Chondrocyte (in vitro differentiated cells): Measurements from ENCODE around the gene CASP10. TPM values are rescaled to one million over a fixed set of nuclear protein-coding genes. Genes with fewer than 3 reads are reported as not detected.

ENCODE experiments used
- DNase-seq: peaks from one replicate; pipeline ENCODE4 v3.0.0; 2021; ENCODE audit warnings: mixed read lengths, low spot score
- H3K27ac Mint-ChIP-seq: one replicate; pipeline ENCODE4 v1.8.0; 2021; ENCODE audit warnings: mild to moderate bottlenecking, moderate library complexity, mixed read lengths; ENCODE audit not compliant: unreplicated experiment
- H3K27me3 Mint-ChIP-seq: 2 replicates; pipeline ENCODE4 v1.8.0; 2021; ENCODE audit warnings: low read depth, mixed read lengths
- H3K36me3 Mint-ChIP-seq: 2 replicates; pipeline ENCODE4 v1.8.0; 2021; ENCODE audit warnings: low read depth, mixed read lengths
- H3K4me1 Mint-ChIP-seq: 2 replicates; pipeline ENCODE4 v1.8.0; 2021; ENCODE audit warnings: low read depth, mild to moderate bottlenecking, mixed read lengths
- H3K4me3 Mint-ChIP-seq: one replicate; pipeline ENCODE4 v1.8.0; 2021; ENCODE audit warnings: mild to moderate bottlenecking, moderate library complexity, mixed read lengths; ENCODE audit not compliant: unreplicated experiment
- H3K9me3 Mint-ChIP-seq: 2 replicates; pipeline ENCODE4 v1.8.0; 2021; ENCODE audit warnings: low read depth, mixed read lengths
- CTCF ChIP-seq: fragments of 200-600 bp; sonication (generic); IDR thresholded peaks from 2 replicates; pipeline ENCODE4 v1.5.0; 2021; ENCODE audit warnings: antibody characterized with exemption, mild to moderate bottlenecking, moderate library complexity
- total RNA-seq: library from RNA; stranded (reverse); gene quantifications from 3 replicates; pipeline ENCODE4 v1.2.1, GENCODE V29; 2021

Gene CASP10
- total RNA-seq, 1 donor from 2014 or later = 0.05 TPM

- Mint-ChIP-seq H3K9me3 (no peaks in the 10 kb centered on the region), H3K4me3 (no peak overlapping the region), H3K27me3 (no peaks in the 10 kb centered on the region), H3K4me1 (no peaks in the 10 kb centered on the region), H3K36me3 (no peaks in the 10 kb centered on the region), H3K27ac (no peak overlapping the region)
- TF ChIP-seq CTCF = no peak
- no peak for DNase-seq
These were observed 12.4 kb downstream of the CASP10 start for GRCh38 chr2:201195331-201195730.

- Mint-ChIP-seq H3K9me3 (no peaks in the 10 kb centered on the region), H3K36me3 (no peaks in the 10 kb centered on the region), H3K4me3 (no peak overlapping the region), H3K27ac (no peak overlapping the region), H3K4me1 (no peaks in the 10 kb centered on the region), H3K27me3 (no peaks in the 10 kb centered on the region)
- DNase-seq = no peak
- TF ChIP-seq CTCF = no peak
These were observed 13.1 kb downstream of the CASP10 start for GRCh38 chr2:201196003-201196402.

- H3K4me3 Mint-ChIP-seq = no peak overlapping the region
- H3K27ac Mint-ChIP-seq = no peak overlapping the region
- no peak for TF ChIP-seq CTCF
- no peaks in the 10 kb centered on the region for H3K9me3 Mint-ChIP-seq
- DNase-seq = no peak
- H3K4me1 Mint-ChIP-seq = no peaks in the 10 kb centered on the region
- H3K27me3 Mint-ChIP-seq = no peaks in the 10 kb centered on the region
- no peaks in the 10 kb centered on the region for H3K36me3 Mint-ChIP-seq
These were observed 13.9 kb downstream of the CASP10 start for GRCh38 chr2:201196803-201197202.

GRCh38 chr2:201197781-201198180 is 14.8 kb downstream of the CASP10 start:
- no peaks in the 10 kb centered on the region for H3K36me3 Mint-ChIP-seq
- no peak overlapping the region for H3K27ac Mint-ChIP-seq
- H3K27me3 Mint-ChIP-seq = no peaks in the 10 kb centered on the region
- no peak for TF ChIP-seq CTCF
- H3K4me3 Mint-ChIP-seq = no peak overlapping the region
- DNase-seq = no peak
- no peaks in the 10 kb centered on the region for H3K4me1 Mint-ChIP-seq
- no peaks in the 10 kb centered on the region for H3K9me3 Mint-ChIP-seq

GRCh38 chr2:201199847-201200246 is 16.9 kb downstream of the CASP10 start:
- Mint-ChIP-seq H3K4me3 (no peak overlapping the region), H3K4me1 (peaks cover 8% of the 10 kb centered on the region), H3K27ac (no peak overlapping the region), H3K27me3 (no peaks in the 10 kb centered on the region), H3K9me3 (no peaks in the 10 kb centered on the region), H3K36me3 (no peaks in the 10 kb centered on the region)
- DNase-seq = no peak
- TF ChIP-seq CTCF = no peak
